HG03571 (cell line): Measurements from ENCODE around the gene SLC27A3.
A peak's percentile ranks its signal among the peaks of the same experiment; 100 is the strongest.

Experiments
- ATAC-seq: cut with Tn5 transposase; IDR thresholded peaks from one replicate; pipeline ENCODE4 v1.9.1; 2021; ENCODE audit not compliant: unreplicated experiment

SLC27A3 gene, protein sequence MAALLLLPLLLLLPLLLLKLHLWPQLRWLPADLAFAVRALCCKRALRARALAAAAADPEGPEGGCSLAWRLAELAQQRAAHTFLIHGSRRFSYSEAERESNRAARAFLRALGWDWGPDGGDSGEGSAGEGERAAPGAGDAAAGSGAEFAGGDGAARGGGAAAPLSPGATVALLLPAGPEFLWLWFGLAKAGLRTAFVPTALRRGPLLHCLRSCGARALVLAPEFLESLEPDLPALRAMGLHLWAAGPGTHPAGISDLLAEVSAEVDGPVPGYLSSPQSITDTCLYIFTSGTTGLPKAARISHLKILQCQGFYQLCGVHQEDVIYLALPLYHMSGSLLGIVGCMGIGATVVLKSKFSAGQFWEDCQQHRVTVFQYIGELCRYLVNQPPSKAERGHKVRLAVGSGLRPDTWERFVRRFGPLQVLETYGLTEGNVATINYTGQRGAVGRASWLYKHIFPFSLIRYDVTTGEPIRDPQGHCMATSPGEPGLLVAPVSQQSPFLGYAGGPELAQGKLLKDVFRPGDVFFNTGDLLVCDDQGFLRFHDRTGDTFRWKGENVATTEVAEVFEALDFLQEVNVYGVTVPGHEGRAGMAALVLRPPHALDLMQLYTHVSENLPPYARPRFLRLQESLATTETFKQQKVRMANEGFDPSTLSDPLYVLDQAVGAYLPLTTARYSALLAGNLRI

DNA sequence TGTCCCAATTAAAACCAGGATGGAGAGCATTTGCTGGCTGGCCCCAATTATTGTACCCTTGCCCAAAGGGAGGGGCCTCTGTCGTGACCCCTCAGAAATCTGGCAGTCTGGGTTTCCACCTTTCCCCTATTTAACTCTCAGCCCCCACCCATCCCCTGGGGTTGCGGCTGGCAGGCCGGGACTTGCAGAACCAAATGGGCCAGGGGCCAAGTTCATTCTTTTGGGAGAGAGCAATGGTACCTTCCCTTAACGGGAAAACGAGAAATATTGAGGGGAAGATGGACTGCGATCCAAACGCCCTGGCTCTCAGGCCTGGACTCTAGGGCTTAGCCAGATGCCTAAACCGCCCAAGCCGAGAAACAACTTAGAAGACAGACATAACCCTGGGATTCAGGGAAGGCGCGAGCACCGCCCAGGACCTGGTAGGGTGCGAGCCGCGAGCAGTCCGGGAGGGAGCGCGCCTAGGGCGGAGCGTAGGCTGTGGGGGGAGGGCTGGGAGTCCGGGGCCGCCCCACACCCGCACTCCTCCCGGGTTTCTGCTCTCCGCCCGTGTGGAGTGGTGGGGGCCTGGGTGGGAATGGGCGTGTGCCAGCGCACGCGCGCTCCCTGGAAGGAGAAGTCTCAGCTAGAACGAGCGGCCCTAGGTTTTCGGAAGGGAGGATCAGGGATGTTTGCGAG, at the start of gene SLC27A3:
SLC27A3 (plus strand) TSS at position 628 of the 678 bp plus-strand sequence. CDS start 91 bp downstream, outside the sequence.
- ATAC-seq, result peak; percentile 20

DNA sequence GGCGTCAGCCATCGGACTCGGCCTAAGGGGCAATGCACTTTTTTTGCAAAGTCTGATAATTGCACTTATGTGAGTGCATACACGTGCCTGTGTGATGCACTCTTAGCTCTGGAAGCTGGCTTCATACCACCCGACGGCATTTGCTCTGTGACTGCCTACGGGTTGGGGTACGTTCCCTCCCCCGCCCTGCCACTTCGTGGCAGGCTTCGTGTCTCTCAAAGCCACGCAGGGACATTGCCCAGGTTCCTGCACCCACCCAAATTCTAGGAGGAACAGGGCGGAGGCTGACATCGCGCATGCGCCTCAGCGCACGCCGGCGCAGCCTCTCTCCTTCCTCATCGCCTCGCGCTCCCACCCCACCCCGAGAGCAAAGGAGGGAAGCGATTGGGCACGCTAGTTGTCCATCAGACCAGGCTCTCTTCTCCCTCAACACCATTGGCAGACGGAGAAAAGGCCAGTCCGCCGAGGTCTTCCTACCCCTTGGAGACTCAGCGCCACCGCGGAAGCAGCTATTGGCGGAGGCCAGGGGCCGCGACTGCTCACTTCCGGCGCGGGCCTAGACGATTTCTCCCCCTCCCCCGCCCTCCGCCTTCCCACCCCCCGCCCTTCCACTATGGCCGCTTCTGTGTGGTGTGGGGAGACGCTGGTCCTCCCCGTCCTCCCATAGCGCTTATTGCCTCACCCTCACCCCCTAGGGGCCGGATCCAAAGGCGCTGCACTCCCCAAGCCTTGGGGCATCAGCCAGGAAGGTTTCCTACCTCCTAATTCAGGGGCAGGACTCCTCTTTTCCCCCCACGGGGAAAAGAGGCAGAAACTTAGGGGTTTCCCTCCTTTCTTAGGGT, 47.5 kb upstream of the SLC27A3 start, which contains the start of gene INTS3:
INTS3 (plus strand) TSS at position 588 of the 842 bp plus-strand sequence. CDS start 585 bp downstream, outside the sequence.
- peak; percentile 95 for ATAC-seq

DNA sequence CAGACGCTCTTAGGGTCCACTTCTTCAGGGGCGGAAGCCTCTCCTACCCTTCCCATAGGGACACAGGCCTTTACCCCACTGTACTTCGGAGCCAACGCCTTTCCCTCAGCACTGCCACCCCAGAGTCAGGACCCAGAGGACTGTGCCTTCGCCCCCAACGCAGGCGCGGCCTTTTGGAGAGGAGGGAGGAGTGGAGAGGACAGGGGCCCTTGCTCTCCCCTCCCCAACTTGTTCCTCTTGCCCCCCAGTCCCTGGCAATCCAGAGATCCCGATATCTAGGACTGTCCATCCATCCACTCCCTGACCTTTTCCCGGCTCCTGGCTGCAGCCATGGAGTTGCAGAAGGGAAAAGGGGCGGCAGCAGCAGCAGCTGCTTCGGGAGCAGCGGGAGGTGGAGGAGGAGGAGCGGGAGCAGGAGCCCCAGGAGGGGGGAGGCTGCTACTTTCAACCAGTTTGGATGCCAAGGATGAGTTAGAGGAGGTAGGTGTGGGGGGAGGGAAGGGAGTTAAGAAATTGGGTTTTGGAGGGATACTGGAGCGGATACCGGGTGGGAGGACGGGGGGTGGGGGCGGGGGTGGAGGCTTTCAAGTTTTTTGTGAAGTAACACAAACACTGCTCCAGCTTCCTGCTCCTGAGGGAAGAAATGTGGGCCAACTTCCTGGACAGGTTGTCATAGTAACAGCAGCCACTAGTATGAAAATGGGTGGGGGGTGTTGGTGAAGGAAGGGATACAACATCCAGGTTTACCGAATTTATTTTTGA, 46.7 kb upstream of the SLC27A3 start:
- ATAC-seq, result no peak

DNA sequence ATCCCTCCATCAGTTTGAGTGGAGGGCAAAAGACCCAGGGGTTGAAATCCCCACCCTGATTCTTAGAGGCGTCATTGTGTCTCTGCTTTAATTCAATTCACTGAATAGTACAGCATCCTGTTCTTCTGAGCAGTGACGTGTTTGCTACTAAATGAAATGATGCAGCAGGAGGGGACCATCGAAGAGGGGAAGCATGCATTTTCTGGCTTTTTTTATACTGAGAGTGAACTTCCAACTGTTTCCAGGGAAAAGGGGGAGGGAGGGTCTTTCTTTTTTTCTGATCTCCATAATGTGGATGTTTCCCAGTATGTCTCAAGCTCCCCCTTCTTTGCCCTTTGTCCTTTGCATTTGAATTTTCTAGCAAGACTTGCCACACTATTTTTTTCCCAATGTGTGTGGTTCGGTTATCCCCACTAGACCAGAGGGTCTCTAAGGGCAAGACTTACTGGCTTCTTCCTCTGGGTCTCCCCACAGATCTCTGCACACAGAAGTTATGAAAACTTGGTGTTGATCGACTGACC, 44.7 kb upstream of the SLC27A3 start:
- no peak for ATAC-seq

DNA sequence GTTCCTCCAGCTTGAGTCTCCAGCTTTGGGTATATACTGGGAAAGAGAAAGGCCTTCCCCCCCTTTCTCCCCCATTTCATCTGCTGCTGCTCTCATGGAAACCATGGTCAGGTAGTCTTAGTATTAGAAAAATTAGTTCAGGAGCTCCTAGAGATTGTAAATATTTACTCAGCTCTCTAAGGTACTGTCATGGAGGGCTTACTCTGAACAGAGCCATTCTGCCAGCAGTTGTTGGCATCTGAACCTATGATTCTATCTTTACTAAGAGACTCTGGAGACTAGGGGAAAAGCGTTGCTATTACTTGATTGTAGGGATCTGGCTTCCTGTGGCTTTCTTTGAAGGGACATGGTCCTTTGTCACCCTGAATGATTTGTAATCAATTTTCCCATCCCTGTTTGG, 41.2 kb upstream of the SLC27A3 start:
- no peak for ATAC-seq

DNA sequence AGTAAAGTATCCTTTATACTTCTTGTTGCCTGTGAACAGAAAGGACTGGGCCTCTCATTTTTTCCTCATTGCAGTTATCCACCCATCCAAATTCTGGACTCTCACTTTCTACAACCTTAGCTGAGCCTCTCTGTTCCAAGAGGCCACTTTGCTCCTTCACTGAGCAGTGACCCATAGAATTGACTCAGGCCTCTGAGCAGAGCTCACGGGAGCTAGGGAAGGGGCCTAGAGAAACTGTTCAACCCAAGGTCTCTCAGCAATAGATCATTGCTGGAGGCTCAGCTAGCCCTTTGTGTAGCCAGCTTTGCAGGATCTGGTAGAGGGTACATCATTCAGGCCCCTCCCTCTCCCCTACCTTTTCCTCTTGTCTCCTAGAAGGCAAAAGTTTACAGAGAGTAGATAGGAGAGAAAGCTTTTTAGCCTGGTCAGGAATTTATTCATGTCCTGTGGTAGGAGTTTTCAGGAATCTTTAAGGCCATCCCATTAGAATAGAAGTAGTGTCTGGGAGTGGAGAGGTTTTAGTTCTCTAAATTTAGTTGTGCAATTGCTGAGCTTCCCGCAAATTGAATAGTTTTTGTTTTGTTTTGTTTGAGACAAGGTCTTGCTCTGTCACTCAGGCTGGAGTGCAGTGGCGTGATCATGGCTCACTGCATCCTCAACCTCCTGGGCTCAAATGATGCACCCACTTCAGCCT, 40.7 kb upstream of the SLC27A3 start:
- no peak for ATAC-seq

DNA sequence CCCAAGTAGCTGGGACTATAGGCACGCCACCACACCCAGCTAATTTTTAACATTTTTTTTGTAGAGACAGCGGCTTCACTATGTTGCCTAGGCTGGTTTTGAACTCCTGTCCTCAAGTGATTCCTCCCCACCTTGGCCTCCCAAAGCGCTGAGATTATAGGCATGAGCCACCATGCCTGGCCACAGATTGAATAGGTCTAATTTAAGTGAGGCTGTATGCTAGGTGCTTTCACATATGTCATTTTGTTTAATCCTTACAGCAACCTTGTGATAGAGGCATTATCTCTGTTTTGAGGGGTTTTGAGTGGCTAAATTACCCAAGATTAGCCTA, 40.2 kb upstream of the SLC27A3 start:
- no peak for ATAC-seq

DNA sequence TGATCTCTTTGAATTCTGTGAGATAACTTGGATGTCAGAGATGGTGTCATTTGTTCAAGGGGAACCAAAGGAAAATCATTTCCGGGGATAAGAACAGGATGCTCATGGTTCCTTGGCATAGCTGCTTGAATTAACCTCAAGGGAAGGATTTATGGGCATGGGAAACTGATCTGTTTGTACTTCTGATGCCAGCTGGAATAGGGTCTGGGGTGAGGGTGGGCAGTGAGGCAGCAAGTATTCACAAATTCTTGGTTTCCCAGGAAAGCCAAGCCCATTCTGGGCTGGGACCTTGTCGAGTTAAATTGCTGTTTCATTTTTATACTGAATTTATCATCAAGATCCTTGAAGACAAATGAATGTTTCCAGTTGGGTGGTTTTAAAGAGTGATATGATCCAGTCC, 33.2 kb upstream of the SLC27A3 start:
- no peak for ATAC-seq

DNA sequence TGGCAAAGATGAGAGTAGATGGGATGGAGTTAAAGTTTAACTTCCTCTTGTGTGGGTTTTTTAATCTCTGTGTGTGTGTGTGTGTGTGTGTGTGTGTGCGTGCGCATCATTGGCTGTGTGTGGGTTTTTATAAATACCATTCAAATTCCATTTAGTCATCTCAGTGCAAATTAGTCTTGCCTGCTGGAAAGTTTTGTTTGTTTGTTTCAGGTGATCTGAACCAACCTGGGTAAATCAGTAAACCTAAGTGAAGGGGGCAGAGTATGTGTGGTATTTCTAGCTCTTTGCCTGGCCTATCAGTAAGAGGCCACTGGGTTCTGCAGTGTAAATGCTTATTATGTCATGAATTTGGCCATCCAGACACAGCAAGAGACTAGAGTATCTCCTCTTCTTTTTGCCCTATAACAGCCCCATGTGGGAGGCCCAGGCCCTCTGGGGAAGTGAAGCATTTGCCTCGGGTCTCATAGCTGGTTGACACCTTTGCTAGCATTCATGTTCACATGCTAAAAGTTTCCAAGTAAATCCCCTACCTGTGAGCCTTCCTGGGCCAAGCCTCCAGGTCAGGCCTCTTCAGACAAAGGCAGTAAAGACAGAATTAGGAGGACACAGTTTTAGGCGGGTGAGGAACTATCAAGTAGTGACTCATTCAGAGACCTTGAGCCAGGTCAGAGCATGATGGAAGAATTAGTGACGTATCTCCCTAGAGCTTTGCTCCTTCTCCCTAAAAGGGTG, 32.6 kb upstream of the SLC27A3 start:
- no peak for ATAC-seq

DNA sequence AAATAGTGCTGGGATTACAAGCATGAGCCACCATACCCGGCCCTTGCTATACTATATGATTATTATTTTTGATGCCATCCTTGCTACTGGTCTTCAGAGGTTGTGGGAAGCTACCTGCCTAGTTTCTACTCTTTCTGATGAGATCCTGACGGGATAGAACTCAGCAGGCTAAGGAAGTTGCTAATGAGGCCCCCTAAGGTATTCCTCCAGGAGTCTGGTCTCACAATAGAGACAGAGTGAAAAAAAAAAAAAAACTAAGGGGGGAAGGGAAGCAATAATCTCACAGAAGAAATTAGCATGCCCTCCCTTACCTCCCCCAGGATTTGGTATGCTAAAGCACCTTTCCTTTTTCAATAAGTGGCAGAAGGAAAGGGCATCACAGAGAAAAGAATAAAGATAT, 29.8 kb upstream of the SLC27A3 start:
- no peak for ATAC-seq

DNA sequence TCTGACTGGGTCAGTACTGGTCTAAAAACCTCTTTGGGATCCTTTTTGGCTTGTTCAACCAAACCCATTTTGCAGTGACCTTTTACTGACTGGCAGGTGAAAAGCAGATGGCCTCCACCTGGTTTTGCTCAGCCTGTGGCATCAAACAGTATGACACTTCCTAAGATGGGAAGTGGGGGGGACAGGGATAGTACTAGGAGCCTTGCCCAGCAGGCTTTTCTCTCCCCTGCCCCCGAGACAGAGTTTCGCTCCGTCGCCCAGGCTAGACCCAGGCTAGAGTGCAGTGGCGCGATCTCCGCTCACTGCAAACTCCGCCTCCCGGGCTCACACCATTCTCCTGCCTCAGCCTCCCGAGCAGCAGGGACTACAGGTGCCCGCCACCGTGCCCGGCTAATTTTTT, 29.0 kb upstream of the SLC27A3 start:
- ATAC-seq, result no peak

DNA sequence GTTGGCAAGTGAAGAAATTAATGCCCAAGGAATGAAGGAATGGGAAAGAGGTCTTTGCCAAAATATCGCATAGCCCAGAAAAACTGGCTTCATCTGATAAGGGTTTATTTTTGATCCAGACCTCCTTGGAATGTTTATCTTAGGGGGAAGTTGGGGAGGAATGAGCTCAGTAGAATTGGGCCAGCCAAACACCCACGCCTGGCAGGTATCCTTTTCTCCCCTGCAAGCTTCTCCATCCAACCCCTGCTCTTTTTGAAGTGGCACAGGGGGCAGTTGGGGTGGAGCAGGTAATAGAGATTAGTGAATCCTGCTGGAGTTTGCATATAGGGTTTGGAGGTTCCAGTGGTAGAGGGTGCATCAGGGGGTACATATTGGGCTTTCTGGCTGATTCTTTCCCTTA, 26.3 kb upstream of the SLC27A3 start:
- ATAC-seq, result no peak

DNA sequence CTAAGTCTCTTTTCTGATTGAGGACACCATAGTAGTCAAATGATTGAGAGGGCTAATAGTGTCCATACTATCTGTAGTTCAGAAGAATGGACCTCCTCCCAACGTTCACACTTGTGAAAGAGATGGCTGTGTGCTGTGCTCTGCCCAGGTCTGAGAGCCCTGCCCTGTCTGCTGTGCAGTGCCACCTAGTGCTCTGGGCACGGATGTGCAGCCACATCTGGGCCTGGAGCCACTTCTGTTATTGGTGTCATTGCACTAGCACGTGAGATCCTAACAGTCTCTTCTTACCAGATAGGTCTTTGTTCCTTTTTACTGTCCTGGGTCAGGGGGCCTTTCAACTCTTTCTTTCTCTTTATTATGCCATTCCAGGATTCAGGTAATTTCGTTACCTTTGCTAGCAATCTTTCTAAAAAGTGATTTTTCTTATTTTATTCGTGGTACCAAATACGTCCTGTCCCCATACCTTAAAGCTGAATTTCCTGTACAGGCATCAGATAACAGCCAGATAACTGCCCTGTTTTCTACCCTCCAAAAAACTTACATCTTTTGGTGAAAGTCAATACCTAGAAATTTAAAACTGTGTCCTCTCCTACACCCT, 25.7 kb upstream of the SLC27A3 start:
- ATAC-seq, result peak; percentile 81

DNA sequence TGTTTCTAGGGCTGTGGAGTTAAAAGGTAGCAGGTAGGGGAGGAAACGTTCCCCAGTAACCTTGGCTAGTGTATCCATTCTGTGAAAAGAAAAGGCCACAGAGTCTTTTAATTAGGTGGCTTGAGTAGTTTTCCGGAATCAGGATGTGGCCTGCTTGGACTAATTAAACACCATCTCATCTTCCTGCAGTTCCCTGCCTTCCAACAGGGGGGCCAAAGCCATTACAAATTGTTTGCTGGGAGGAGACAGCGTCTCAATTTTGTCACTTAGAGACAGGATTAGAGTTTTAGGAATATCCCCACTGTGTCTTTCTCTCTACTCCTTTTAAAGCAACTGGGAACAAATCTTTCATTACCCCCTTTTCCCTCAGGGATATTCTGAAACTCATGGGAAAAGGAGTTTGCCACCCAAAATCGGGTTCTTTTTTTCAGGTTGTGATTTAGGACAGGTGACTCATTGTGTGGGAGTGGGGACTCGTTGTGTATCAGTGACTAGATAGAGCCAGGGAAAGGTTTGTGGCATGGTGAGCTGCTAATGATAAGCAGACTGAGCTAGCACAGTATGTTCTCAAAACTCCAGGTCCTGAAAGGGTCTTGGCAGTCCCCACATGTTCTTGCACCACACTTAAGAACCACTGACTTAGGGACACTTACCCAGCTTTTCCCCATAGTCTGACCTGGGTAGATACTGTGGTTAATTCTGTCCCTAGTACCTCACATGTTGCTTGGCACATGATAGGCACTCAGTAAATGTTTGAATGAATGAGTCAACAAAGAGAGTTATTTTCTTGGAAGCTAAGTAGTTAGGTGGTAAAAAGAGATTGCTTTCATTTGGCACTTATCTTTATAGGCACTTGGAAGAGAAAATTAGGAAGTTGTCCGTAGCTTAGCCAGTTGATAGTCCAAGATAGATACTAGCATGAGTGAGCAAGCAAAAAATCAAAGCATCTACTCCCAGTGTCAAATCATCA, 24.9 kb upstream of the SLC27A3 start:
- no peak for ATAC-seq

DNA sequence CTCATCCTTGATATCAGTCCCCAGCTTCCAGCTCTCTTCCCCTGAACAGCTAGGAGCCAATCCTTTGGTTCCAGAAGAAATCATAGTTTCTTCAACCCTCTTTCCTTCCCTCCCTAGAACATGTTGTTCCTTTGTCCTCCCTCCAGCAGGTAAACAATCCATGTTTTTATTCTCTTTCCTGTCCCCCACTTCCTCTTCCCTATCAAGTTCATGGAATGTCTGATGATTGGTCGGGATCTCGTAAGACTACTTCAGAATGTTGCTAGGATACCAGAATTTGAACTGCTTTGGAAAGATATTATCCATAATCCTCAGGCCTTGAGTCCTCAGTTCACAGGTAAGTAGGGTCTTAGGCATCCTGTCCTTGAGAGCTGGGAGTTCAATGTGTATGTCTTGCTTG, 23.1 kb upstream of the SLC27A3 start:
- no peak for ATAC-seq

DNA sequence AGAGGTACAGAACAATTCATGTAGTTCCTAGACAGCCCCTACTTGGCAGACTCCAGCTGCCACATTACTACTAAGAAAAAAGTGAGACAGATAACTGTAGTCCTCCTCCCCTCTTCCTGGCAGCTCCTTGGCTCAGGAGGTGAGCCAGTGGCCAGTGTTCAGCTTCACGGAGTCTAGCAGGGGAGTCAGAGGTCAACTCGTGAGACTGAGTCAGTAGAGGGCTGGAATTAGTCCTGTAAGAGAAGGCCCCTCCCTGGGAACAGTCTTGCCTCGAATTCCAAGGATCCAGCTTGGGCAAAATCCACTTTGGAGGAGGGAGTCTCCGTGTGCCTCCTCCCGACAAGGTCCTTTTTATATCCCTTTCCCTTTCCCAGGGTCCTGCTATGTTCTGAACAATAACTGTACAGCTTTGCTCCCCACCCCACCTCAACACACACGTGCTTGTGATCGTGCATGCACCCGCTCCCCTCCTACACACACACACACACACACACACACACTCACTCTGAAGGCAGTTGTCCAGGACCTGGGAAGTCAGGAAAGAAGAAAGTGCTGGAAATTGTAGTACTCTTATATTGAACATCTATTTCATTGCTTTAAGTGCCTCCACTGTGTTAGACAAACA, 22.5 kb upstream of the SLC27A3 start:
- ATAC-seq, result no peak

DNA sequence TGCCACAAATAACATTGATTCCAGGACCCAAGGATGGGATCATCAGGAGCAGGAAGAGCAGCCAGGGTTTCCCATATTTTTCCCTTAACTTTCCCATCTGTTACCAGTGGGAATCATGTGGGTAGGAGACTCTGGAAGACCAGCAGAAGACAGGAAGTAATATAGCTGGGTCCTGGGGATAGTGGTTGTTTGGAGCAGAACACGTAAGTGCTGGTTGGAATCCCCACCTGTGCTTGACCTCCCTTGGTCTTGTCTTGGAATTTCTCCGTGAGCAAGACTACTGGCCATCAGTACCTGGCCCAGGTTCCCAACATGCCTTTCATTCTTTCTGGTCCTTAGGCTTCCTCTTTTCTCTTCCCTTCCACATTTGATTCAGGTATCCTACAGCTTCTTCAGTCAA, 20.9 kb upstream of the SLC27A3 start:
- ATAC-seq, result no peak
